CD14-positive monocyte (primary cell): Measurements from ENCODE around the gene WIPF1. TPM values are rescaled to one million over a fixed set of nuclear protein-coding genes. Genes with fewer than 3 reads are reported as not detected.

Source experiments
- DNase-seq, 3 donors: peaks; one replicate each; pipeline ENCODE4 v3.0.0-alpha.2; 2011 to 2022
- H2AFZ ChIP-seq: 2 replicates; pipeline ENCODE4 v1.6.0; 2012; ENCODE audit warnings: mild to moderate bottlenecking, low read depth, low read length, inconsistent platforms; ENCODE audit not compliant: insufficient read depth, poor library complexity, severe bottlenecking
- H3K27ac ChIP-seq, 2 donors: 1 replicate in 1 of 2; 2 replicates in 1 of 2; pipeline ENCODE4 v1.5.1; 2012 to 2013; ENCODE audit warnings: low read length in 2 of 2, control low read depth in 1 of 2, inconsistent platforms in 1 of 2, low read depth in 1 of 2, mild to moderate bottlenecking in 1 of 2
- H3K27me3 ChIP-seq, 2 donors: one replicate each; pipeline versions ENCODE4 v1.6.0 to v1.6.1; 2011 to 2013; ENCODE audit warnings: low read length in 2 of 2; ENCODE audit not compliant: control insufficient read depth in 2 of 2, insufficient read depth in 2 of 2
- H3K36me3 ChIP-seq, 2 donors: replicated peaks in 1 of 2; 1 replicate in 1 of 2; 2 replicates in 1 of 2; pipeline versions ENCODE4 v1.5.1 to v1.6.1; 2012 to 2013; ENCODE audit warnings: low read length in 2 of 2, control low read depth in 1 of 2, inconsistent platforms in 1 of 2, mild to moderate bottlenecking in 1 of 2; ENCODE audit not compliant: insufficient read depth in 2 of 2, control insufficient read depth in 1 of 2
- H3K4me1 ChIP-seq, 2 donors: 1 replicate in 1 of 2; 2 replicates in 1 of 2; pipeline versions ENCODE4 v1.5.1 to v1.6.1; 2012 to 2013; ENCODE audit warnings: low read length in 2 of 2, control low read depth in 1 of 2, inconsistent platforms in 1 of 2, mild to moderate bottlenecking in 1 of 2, moderate library complexity in 1 of 2; ENCODE audit not compliant: insufficient read depth in 2 of 2, control insufficient read depth in 1 of 2
- H3K4me2 ChIP-seq: replicated peaks from 2 replicates; pipeline ENCODE3; 2012; ENCODE audit warnings: low read length, moderate library complexity, mild to moderate bottlenecking; ENCODE audit not compliant: poor library complexity, severe bottlenecking; ENCODE audit errors: extremely low read depth
- H3K4me3 ChIP-seq, 3 experiments: fragments of 200-600 bp in 1 of 3; sonication (generic) in 1 of 3; replicated peaks in 1 of 3; 1 replicate in 2 of 3; 2 replicates in 1 of 3; pipeline ENCODE4 v1.5.1; 2011 to 2013; ENCODE audit warnings: low read length in 3 of 3, mild to moderate bottlenecking in 3 of 3, control low read depth in 2 of 3, low read depth in 2 of 3, inconsistent platforms in 1 of 3, moderate library complexity in 1 of 3
- H3K79me2 ChIP-seq: 2 replicates; pipeline ENCODE4 v1.6.0; 2012; ENCODE audit warnings: mild to moderate bottlenecking, control low read depth, inconsistent platforms, low read length, moderate library complexity; ENCODE audit not compliant: insufficient read depth
- H3K9ac ChIP-seq: 2 replicates; pipeline ENCODE4 v1.6.0; 2017; ENCODE audit warnings: low read length, mild to moderate bottlenecking; ENCODE audit not compliant: insufficient read depth, poor library complexity, severe bottlenecking
- H3K9me3 ChIP-seq, 2 donors: replicated peaks in 1 of 2; 1 replicate in 1 of 2; 2 replicates in 1 of 2; pipeline versions ENCODE4 v1.5.1 to v1.6.1; 2012 to 2013; ENCODE audit warnings: low read length in 2 of 2, control low read depth in 1 of 2; ENCODE audit not compliant: control insufficient read depth in 1 of 2, insufficient read depth in 1 of 2
- H4K20me1 ChIP-seq: 2 replicates; pipeline ENCODE4 v1.6.0; 2012; ENCODE audit warnings: mild to moderate bottlenecking, low read length, control low read depth, moderate library complexity; ENCODE audit not compliant: insufficient read depth
- H3K27ac Mint-ChIP-seq, 7 donors: one replicate each; pipeline ENCODE4 v1.8.0; 2020; ENCODE audit warnings: mild to moderate bottlenecking in 7 of 7, mixed read lengths in 7 of 7, moderate library complexity in 6 of 7, inconsistent platforms in 2 of 7
- H3K27me3 Mint-ChIP-seq, 3 donors: one replicate each; pipeline ENCODE4 v1.8.0; 2021 to 2022; ENCODE audit warnings: low read depth in 3 of 3, mild to moderate bottlenecking in 3 of 3, mixed read lengths in 3 of 3, moderate library complexity in 3 of 3, inconsistent platforms in 1 of 3
- H3K36me3 Mint-ChIP-seq, 2 donors: one replicate each; pipeline ENCODE4 v1.8.0; 2020; ENCODE audit warnings: mixed read lengths in 2 of 2, inconsistent platforms in 1 of 2, mild to moderate bottlenecking in 1 of 2
- H3K4me1 Mint-ChIP-seq: one replicate; pipeline ENCODE4 v1.8.0; 2020; ENCODE audit warnings: mild to moderate bottlenecking, mixed read lengths
- H3K4me3 Mint-ChIP-seq, 2 donors: one replicate each; pipeline ENCODE4 v1.8.0; 2020; ENCODE audit warnings: mild to moderate bottlenecking in 2 of 2, mixed read lengths in 2 of 2, moderate library complexity in 1 of 2
- H3K9me3 Mint-ChIP-seq, 7 donors: one replicate each; pipeline ENCODE4 v1.8.0; 2020 to 2022; ENCODE audit warnings: mixed read lengths in 7 of 7, mild to moderate bottlenecking in 6 of 7, moderate library complexity in 6 of 7, inconsistent platforms in 2 of 7
- CTCF ChIP-seq: fragments of 200-600 bp; IDR thresholded peaks from one replicate; pipeline ENCODE4 v1.8.0; 2022; ENCODE audit warnings: antibody characterized with exemption, mild to moderate bottlenecking
- WGBS: methylation state at CpG from one replicate; pipeline ENCODE4 v1.1.5; 2013; ENCODE audit warnings: missing lambda C conversion rate; ENCODE audit not compliant: insufficient coverage; 5-methylcytosine and 5-hydroxymethylcytosine counted together
- intact Hi-C, 2 donors: fragments of 100-400 bp; cut with micrococcal nuclease; formaldehyde crosslinking; loops; one replicate each; pipeline versions ENCODE4 v1.15.0 to v1.15.1; 2023
- polyA plus RNA-seq, 3 donors: library from polyadenylated mRNA; depleted of rRNA in 1 of 3; unstranded in 2 of 3; stranded (reverse) in 1 of 3; fragments of 300-500 nt in 2 of 3; fragments of >200 nt in 1 of 3; fragmentation: Illumina TruSeq in 2 of 3; gene quantifications; 1 replicate in 2 of 3; 2 replicates in 1 of 3; pipeline ENCODE4 v1.2.3, GENCODE V29; 2012 to 2021

WIPF1 gene
- polyA plus RNA-seq, 3 donors: 43.9 to 126 (median 74.3) TPM

- no peak overlapping the region for H3K4me3 Mint-ChIP-seq
- no peaks in the 10 kb centered on the region for H3K9me3 Mint-ChIP-seq
- no peaks in the 10 kb centered on the region for H3K4me1 ChIP-seq
- H3K9me3 ChIP-seq: no peaks in the 10 kb centered on the region
- WGBS: no CpG with 5 or more reads among the region's 3 CpGs
- H2AFZ ChIP-seq: no peak overlapping the region
- H3K27ac ChIP-seq: no peak overlapping the region
- H3K27me3 ChIP-seq: no peaks in the 10 kb centered on the region
- no peaks in the 10 kb centered on the region for H4K20me1 ChIP-seq
- peaks cover 8% of the 10 kb centered on the region for H3K4me1 Mint-ChIP-seq
- intact Hi-C loops: no loop called here
- no peak overlapping the region for H3K27ac Mint-ChIP-seq
- H3K4me2 ChIP-seq: no peak overlapping the region
- no peaks in the 10 kb centered on the region for H3K79me2 ChIP-seq
- H3K4me3 ChIP-seq: no peak overlapping the region
- H3K36me3 ChIP-seq: no peaks in the 10 kb centered on the region
- H3K27me3 Mint-ChIP-seq: peaks cover 7 to 22% (median 14%) of the 10 kb centered on the region in 3 donors
- TF ChIP-seq CTCF: no peak
- H3K9ac ChIP-seq: no peak overlapping the region
- DNase-seq: no peak
- H3K36me3 Mint-ChIP-seq: no peaks in the 10 kb centered on the region
These were observed 52.4 kb downstream of the WIPF1 start for GRCh38 chr2:174545240-174545639.

DNA sequence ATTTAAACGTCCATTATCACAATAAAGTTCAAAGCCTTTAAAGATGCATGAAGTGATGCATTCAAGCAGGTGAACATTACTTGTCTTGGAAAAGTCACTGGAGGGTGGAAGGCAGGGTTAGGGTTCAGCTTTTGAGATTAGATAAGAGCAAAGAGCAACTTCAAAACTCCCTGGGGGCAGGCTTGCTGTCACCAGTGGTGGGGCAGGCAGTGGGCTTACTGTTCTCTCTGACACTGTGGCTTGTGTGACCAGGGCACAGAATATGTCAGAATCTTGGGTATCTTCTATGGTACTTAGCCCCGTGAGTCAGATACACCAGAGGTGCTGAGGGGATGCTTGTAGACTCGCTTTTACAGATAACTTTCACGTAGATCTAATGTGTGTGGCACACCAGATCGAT is 52.8 kb downstream of the WIPF1 start:
- H3K4me3 ChIP-seq: no peak overlapping the region
- H3K27ac Mint-ChIP-seq: peak overlapping the region in 1 of 7 donors; percentile 32
- H3K4me3 Mint-ChIP-seq: no peak overlapping the region
- TF ChIP-seq CTCF: no peak
- no peak for DNase-seq
- H3K79me2 ChIP-seq: no peaks in the 10 kb centered on the region
- no peak overlapping the region for H3K4me2 ChIP-seq
- no peaks in the 10 kb centered on the region for H3K4me1 ChIP-seq
- no peak overlapping the region for H3K27ac ChIP-seq
- no peaks in the 10 kb centered on the region for H4K20me1 ChIP-seq
- H3K27me3 ChIP-seq: no peaks in the 10 kb centered on the region
- peaks cover 7 to 22% (median 14%) of the 10 kb centered on the region in 3 donors for H3K27me3 Mint-ChIP-seq
- intact Hi-C loops: no loop called here
- H3K36me3 ChIP-seq: no peaks in the 10 kb centered on the region
- H2AFZ ChIP-seq: no peak overlapping the region
- no peaks in the 10 kb centered on the region for H3K9me3 ChIP-seq
- no peaks in the 10 kb centered on the region for H3K9me3 Mint-ChIP-seq
- 98% methylated on average over 4 of the region's 5 CpGs for WGBS
- peaks cover 8% of the 10 kb centered on the region for H3K4me1 Mint-ChIP-seq
- H3K9ac ChIP-seq: no peak overlapping the region
- H3K36me3 Mint-ChIP-seq: no peaks in the 10 kb centered on the region
